ENCODE data around the gene LCA5.

The LCA5 gene

GRCh38 chr6:79559706-79560105 is 22.5 kb upstream of the LCA5 start:
- Histone ChIP-seq H3K9me3 (ENCODE audit: insufficient read depth, low read depth, low read length) (no peaks in the 10 kb centered on the region), H3K9ac (ENCODE audit: low read depth, low read length) (no peak overlapping the region), H3K27ac (ENCODE audit: low read depth, low read length) (no peak overlapping the region), H3K4me1 (ENCODE audit: insufficient read depth, low read length) (peaks cover 2% of the 10 kb centered on the region; the same call in 1 of the 2 replicates), H3K36me3 (ENCODE audit: insufficient read depth, low read length) (no peaks in the 10 kb centered on the region), H3K27me3 (ENCODE audit: insufficient read depth, low read length) (no peaks in the 10 kb centered on the region), H3K4me3 (ENCODE audit: low read length) (no peak overlapping the region)
- WGBS = 88% methylated on average over 2 of the region's 2 CpGs

GRCh38 chr6:79557673-79558467 is 20.6 kb upstream of the LCA5 start:
- no peaks in the 10 kb centered on the region for H3K36me3 ChIP-seq (ENCODE audit: insufficient read depth, low read length)
- no peaks in the 10 kb centered on the region for H3K27me3 ChIP-seq (ENCODE audit: insufficient read depth, low read length)
- 98% methylated on average over 2 of the region's 2 CpGs for WGBS

GRCh38 chr6:79554305-79554704 is 17.1 kb upstream of the LCA5 start:
- Histone ChIP-seq H3K27me3 (ENCODE audit: insufficient read depth, low read length) (no peaks in the 10 kb centered on the region), H3K9ac (ENCODE audit: low read depth, low read length) (no peak overlapping the region), H3K9me3 (ENCODE audit: insufficient read depth, low read depth, low read length) (no peaks in the 10 kb centered on the region), H3K4me3 (ENCODE audit: low read length) (no peak overlapping the region), H3K27ac (ENCODE audit: low read depth, low read length) (no peak overlapping the region), H3K36me3 (ENCODE audit: insufficient read depth, low read length) (peaks cover 5% of the 10 kb centered on the region; the same call in 1 of the 2 replicates), H3K4me1 (ENCODE audit: insufficient read depth, low read length) (peaks cover 5% of the 10 kb centered on the region; the same call in 1 of the 2 replicates)

More at GRCh38 chr6:79557673-79558467, 20.6 kb upstream of the LCA5 start:
- H3K9me3 ChIP-seq (ENCODE audit: insufficient read depth, low read depth, low read length) = no peaks in the 10 kb centered on the region
- H3K9ac ChIP-seq (ENCODE audit: low read depth, low read length) = no peak overlapping the region
- no peak overlapping the region for H3K27ac ChIP-seq (ENCODE audit: low read depth, low read length)
- no peak overlapping the region for H3K4me3 ChIP-seq (ENCODE audit: low read length)
- peaks cover 5% of the 10 kb centered on the region; the same call in 1 of the 2 replicates for H3K4me1 ChIP-seq (ENCODE audit: insufficient read depth, low read length)

DNA sequence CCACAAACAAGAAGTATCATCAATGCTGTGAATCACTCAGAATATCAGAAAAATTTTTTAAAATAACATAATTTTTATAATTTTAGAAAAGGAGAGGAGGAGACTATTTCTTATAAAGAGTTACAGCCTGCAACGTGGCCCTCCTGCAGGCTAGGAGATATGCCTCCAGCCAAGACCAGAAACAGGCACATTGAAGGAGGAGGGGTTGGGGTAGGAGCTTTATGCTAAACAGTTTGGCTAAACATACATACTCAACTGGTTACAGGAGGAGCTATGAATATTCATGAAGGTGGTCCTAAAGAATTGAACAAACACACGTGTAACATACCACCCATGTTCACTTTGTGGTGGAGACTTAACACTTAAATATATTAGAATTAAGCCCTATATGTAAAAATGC is 14.2 kb upstream of the LCA5 start:
- 100% methylated on average over 1 of the region's 2 CpGs for WGBS
- H3K27me3 ChIP-seq (ENCODE audit: insufficient read depth, low read length) = no peaks in the 10 kb centered on the region
- peaks cover 10% of the 10 kb centered on the region for H3K36me3 ChIP-seq (ENCODE audit: insufficient read depth, low read length)
- no peak overlapping the region for H3K27ac ChIP-seq (ENCODE audit: low read depth, low read length)
- H3K4me1 ChIP-seq (ENCODE audit: insufficient read depth, low read length) = peaks cover 6% of the 10 kb centered on the region
- H3K9me3 ChIP-seq (ENCODE audit: insufficient read depth, low read depth, low read length) = no peaks in the 10 kb centered on the region
- H3K4me3 ChIP-seq (ENCODE audit: low read length) = no peak overlapping the region
- H3K9ac ChIP-seq (ENCODE audit: low read depth, low read length) = no peak overlapping the region

DNA sequence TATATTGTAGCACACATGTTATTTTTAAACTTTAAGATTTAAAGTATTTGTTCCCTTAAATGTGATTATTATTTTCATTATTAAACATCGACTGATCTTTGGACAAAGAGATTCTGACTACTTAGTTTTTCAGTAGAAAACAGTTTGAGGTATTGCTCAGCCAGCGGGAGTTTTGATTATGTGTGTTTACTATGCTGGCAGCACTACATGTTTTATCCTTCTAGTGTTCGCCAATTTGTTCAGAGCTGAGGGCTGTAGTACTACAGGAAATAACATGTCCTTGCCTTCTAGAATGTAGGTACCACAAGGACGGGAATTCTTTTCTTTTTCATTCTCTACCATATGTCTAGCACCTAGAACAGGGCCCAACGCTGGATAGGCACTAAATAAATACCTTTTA is 11.1 kb upstream of the LCA5 start:
- Histone ChIP-seq H3K27ac (ENCODE audit: low read depth, low read length) (no peak overlapping the region), H3K9ac (ENCODE audit: low read depth, low read length) (no peak overlapping the region), H3K4me3 (ENCODE audit: low read length) (no peak overlapping the region), H3K9me3 (ENCODE audit: insufficient read depth, low read depth, low read length) (no peaks in the 10 kb centered on the region), H3K4me1 (ENCODE audit: insufficient read depth, low read length) (peaks cover 28% of the 10 kb centered on the region), H3K36me3 (ENCODE audit: insufficient read depth, low read length) (peaks cover 10% of the 10 kb centered on the region), H3K27me3 (ENCODE audit: insufficient read depth, low read length) (no peaks in the 10 kb centered on the region)
- 89% methylated on average over 4 of the region's 5 CpGs for WGBS

GRCh38 chr6:79546186-79546585 is 9.0 kb upstream of the LCA5 start:
- Histone ChIP-seq H3K4me1 (ENCODE audit: insufficient read depth, low read length) (peaks cover 28% of the 10 kb centered on the region), H3K9ac (ENCODE audit: low read depth, low read length) (no peak overlapping the region), H3K4me3 (ENCODE audit: low read length) (no peak overlapping the region), H3K27ac (ENCODE audit: low read depth, low read length) (peak overlapping the region; percentile 71; the same call in 1 of the 2 replicates), H3K36me3 (ENCODE audit: insufficient read depth, low read length) (peaks cover 19% of the 10 kb centered on the region), H3K27me3 (ENCODE audit: insufficient read depth, low read length) (no peaks in the 10 kb centered on the region), H3K9me3 (ENCODE audit: insufficient read depth, low read depth, low read length) (no peaks in the 10 kb centered on the region)
- 80% methylated on average over 3 of the region's 3 CpGs for WGBS

- Histone ChIP-seq H3K27me3 (ENCODE audit: insufficient read depth, low read length) (no peaks in the 10 kb centered on the region), H3K4me1 (ENCODE audit: insufficient read depth, low read length) (peaks cover 28% of the 10 kb centered on the region), H3K9me3 (ENCODE audit: insufficient read depth, low read depth, low read length) (no peaks in the 10 kb centered on the region), H3K27ac (ENCODE audit: low read depth, low read length) (peak overlapping the region; percentile 71), H3K4me3 (ENCODE audit: low read length) (peak overlapping the region; percentile 7; the same call in 1 of the 2 replicates), H3K36me3 (ENCODE audit: insufficient read depth, low read length) (peaks cover 14% of the 10 kb centered on the region; the same call in 1 of the 2 replicates), H3K9ac (ENCODE audit: low read depth, low read length) (peak overlapping the region; percentile 37; the same call in 1 of the 2 replicates)
- WGBS = 4% methylated on average over 7 of the region's 7 CpGs
Measured at GRCh38 chr6:79544939-79545450, 7.8 kb upstream of the LCA5 start.

DNA sequence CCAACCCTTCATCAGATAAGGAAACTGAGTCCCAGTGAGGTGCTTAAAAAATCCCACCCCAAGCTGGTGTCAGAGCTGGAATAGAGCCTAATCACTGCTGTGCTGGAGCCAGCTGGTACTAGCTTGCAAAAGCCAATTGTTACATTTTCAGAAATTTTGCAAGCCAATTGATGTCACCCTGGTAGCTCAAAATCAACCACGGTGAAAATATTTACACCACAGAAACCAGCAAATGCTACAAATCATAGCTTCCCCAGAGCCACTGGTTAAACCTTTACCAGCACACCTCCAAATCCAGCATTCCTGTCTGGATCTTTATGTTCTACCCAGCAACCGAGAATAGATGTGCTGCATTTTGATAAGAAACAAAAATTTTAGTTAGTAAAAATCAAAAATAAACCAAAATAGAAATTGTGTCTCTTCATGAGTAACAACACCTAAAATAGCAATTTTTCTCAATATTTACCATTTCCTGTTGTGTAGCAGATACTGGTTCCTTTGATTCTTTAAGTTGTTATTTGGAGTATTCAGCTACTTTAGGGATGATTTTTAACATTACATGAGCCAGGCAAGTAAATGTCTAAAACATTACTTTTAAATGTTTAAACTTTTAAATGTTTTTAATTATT is 7.2 kb upstream of the LCA5 start:
- no peaks in the 10 kb centered on the region for H3K27me3 ChIP-seq (ENCODE audit: insufficient read depth, low read length)
- H3K4me3 ChIP-seq (ENCODE audit: low read length) = peak overlapping the region; percentile 7; the same call in 1 of the 2 replicates
- H3K36me3 ChIP-seq (ENCODE audit: insufficient read depth, low read length) = peaks cover 14% of the 10 kb centered on the region; the same call in 1 of the 2 replicates
- no peak overlapping the region for H3K9ac ChIP-seq (ENCODE audit: low read depth, low read length)
- WGBS = 29% methylated on average over 1 of the region's 2 CpGs
- H3K27ac ChIP-seq (ENCODE audit: low read depth, low read length) = peak overlapping the region; percentile 66; the same call in 1 of the 2 replicates
- H3K9me3 ChIP-seq (ENCODE audit: insufficient read depth, low read depth, low read length) = no peaks in the 10 kb centered on the region
- peaks cover 28% of the 10 kb centered on the region for H3K4me1 ChIP-seq (ENCODE audit: insufficient read depth, low read length)

DNA sequence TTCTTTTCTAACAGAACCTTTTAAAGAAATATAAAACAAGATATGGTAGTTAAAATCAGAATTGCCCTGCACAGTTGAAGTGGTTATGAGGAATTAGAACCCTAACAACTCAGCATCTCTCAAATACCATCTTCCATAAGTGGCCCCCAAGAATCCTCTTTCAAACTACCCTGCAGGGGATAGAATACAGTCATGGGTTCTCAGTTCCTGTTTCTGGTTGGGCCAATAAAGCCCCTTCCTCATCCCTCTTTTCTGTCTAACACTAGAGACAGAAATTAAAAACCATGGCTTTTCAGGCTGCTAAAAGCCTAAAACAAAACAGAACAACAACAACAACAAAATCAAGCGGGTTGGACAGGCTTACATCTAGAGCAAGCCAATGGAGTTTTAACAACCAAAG is 6.7 kb upstream of the LCA5 start:
- Histone ChIP-seq H3K4me3 (ENCODE audit: low read length) (no peak overlapping the region; the same call in 1 of the 2 replicates), H3K36me3 (ENCODE audit: insufficient read depth, low read length) (peaks cover 14% of the 10 kb centered on the region; the same call in 1 of the 2 replicates), H3K27me3 (ENCODE audit: insufficient read depth, low read length) (no peaks in the 10 kb centered on the region), H3K9ac (ENCODE audit: low read depth, low read length) (no peak overlapping the region), H3K9me3 (ENCODE audit: insufficient read depth, low read depth, low read length) (no peaks in the 10 kb centered on the region), H3K4me1 (ENCODE audit: insufficient read depth, low read length) (peaks cover 30% of the 10 kb centered on the region), H3K27ac (ENCODE audit: low read depth, low read length) (no peak overlapping the region)
- 62% methylated on average over 1 of the region's 1 CpG for WGBS

DNA sequence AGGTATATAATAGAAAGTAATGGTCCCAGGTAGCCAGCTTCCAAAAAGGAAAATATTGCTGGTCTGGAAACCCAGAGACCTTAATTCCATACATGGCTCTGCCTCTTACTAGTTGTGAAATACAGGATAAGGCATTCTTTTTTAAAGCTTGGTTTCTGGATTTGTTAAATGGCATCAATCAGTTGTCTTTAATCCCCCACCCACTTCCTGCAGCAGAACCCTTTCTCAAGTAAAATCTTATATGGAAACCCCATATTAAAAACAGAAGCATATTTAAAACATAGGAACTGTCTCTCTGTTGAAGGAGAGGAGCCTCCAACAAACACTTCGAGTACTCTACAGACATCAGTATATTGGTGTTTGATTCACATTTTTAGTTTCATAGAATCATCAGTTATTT is 6.2 kb upstream of the LCA5 start:
- Histone ChIP-seq H3K27ac (ENCODE audit: low read depth, low read length) (no peak overlapping the region), H3K9ac (ENCODE audit: low read depth, low read length) (no peak overlapping the region), H3K9me3 (ENCODE audit: insufficient read depth, low read depth, low read length) (no peaks in the 10 kb centered on the region), H3K36me3 (ENCODE audit: insufficient read depth, low read length) (peaks cover 14% of the 10 kb centered on the region; the same call in 1 of the 2 replicates), H3K4me1 (ENCODE audit: insufficient read depth, low read length) (peaks cover 34% of the 10 kb centered on the region), H3K4me3 (ENCODE audit: low read length) (no peak overlapping the region), H3K27me3 (ENCODE audit: insufficient read depth, low read length) (no peaks in the 10 kb centered on the region)
- no CpG with 5 or more reads among the region's 1 CpG for WGBS
